Uterus (tissue), 4 donors: Measurements from ENCODE around the gene ERICH2. TPM values are rescaled to one million over a fixed set of nuclear protein-coding genes. Genes with fewer than 3 reads are reported as not detected.
A peak's percentile ranks its signal among the peaks of the same experiment; 100 is the strongest.

Experiments used
- DNase-seq, 2 donors: peaks; one replicate each; pipeline ENCODE4 v3.0.0-alpha.2; 2019 to 2020
- H3K27ac ChIP-seq, 2 donors: fragments of 200-600 bp; sonication (generic); 1 replicate in 1 of 2; 2 replicates in 1 of 2; pipeline ENCODE4 v1.5.1; 2016 to 2018
- H3K27me3 ChIP-seq, 2 donors: fragments of 200-600 bp; sonication (generic); one replicate each; pipeline ENCODE4 v1.5.1; 2018 to 2019; ENCODE audit warnings: control low read depth in 1 of 2
- H3K36me3 ChIP-seq, 2 donors: fragments of 200-600 bp; sonication (generic); one replicate each; pipeline ENCODE4 v1.5.1; 2019; ENCODE audit warnings: control low read depth in 1 of 2
- H3K4me1 ChIP-seq, 2 donors: fragments of 200-600 bp; sonication (generic); one replicate each; pipeline ENCODE4 v1.5.1; 2018 to 2019; ENCODE audit warnings: control low read depth in 1 of 2
- H3K4me3 ChIP-seq, 2 donors: fragments of 200-600 bp; sonication (generic); 1 replicate in 1 of 2; 2 replicates in 1 of 2; pipeline ENCODE4 v1.5.1; 2018 to 2019; ENCODE audit warnings: mild to moderate bottlenecking in 1 of 2
- H3K9me3 ChIP-seq, 2 donors: fragments of 200-600 bp; sonication (generic); one replicate each; pipeline ENCODE4 v1.5.1; 2019; ENCODE audit warnings: control low read depth in 1 of 2
- POLR2A ChIP-seq, 2 donors: fragments of 450-650 bp; IDR thresholded peaks; one replicate each; pipeline ENCODE4 v1.6.1; 2016; ENCODE audit warnings: antibody characterized with exemption in 2 of 2, mild to moderate bottlenecking in 1 of 2, moderate library complexity in 1 of 2
- intact Hi-C: fragments of 100-400 bp; cut with DNase I; formaldehyde crosslinking; loops from one replicate; pipeline ENCODE4 v1.15.1; 2023; ENCODE audit warnings: low total_unique reads
- total RNA-seq, 4 donors: library from RNA; depleted of rRNA in 3 of 4; stranded (reverse); fragments of >200 nt in 3 of 4; gene quantifications; one replicate each; pipeline versions ENCODE4 v1.1.0 to v1.2.4, GENCODE V29; 2014 to 2023
- TF ChIP-seq, protein P1 (sequence below), 4 experiments: fragments of 200-600 bp in 2 of 4; fragments of 450-650 bp in 2 of 4; sonication (generic) in 2 of 4; IDR thresholded peaks; one replicate each; pipeline ENCODE4 v1.5.1; 2016 to 2019; ENCODE audit warnings: antibody characterized with exemption in 4 of 4, mild to moderate bottlenecking in 2 of 4, moderate library complexity in 1 of 4
- donor health status: DM: yes; HTN: yes; CAD: no.

Gene ERICH2
- total RNA-seq, 4 donors from 2014 or later, result 2.2 TPM; not detected in 3

DNA sequence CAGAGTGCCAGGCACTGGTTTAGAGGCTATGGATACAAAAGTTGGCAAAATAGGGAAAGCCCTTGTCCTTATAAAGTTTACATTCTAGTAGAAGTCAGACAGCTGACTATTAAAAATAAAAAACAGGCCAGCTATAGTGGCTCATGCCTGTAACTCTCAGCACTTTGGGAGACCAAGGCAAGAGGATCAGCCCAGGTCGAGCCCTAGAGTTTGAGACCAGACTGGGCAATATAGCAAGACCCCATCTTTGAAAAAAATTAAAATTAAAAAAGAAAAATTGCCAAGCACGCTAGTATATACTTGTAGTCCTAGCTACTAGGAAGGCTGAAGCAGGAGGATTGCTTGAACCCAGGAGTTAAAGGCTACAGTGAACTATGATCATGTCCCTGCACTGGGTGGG is 12.5 kb downstream of the ERICH2 start:
- no peak overlapping the region for H3K27ac ChIP-seq
- H3K4me1 ChIP-seq, result no peaks in the 10 kb centered on the region
- intact Hi-C loops, result no loop called here
- H3K9me3 ChIP-seq, result no peaks in the 10 kb centered on the region
- TF ChIP-seq, protein P1, sequence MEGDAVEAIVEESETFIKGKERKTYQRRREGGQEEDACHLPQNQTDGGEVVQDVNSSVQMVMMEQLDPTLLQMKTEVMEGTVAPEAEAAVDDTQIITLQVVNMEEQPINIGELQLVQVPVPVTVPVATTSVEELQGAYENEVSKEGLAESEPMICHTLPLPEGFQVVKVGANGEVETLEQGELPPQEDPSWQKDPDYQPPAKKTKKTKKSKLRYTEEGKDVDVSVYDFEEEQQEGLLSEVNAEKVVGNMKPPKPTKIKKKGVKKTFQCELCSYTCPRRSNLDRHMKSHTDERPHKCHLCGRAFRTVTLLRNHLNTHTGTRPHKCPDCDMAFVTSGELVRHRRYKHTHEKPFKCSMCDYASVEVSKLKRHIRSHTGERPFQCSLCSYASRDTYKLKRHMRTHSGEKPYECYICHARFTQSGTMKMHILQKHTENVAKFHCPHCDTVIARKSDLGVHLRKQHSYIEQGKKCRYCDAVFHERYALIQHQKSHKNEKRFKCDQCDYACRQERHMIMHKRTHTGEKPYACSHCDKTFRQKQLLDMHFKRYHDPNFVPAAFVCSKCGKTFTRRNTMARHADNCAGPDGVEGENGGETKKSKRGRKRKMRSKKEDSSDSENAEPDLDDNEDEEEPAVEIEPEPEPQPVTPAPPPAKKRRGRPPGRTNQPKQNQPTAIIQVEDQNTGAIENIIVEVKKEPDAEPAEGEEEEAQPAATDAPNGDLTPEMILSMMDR (IDR thresholded peaks at IDR 0.05), result no peak
- TF ChIP-seq POLR2A (IDR thresholded peaks at IDR 0.05), result no peak
- no peaks in the 10 kb centered on the region for H3K36me3 ChIP-seq
- H3K4me3 ChIP-seq, result no peak overlapping the region
- no peaks in the 10 kb centered on the region for H3K27me3 ChIP-seq
- DNase-seq, result no peak

DNA sequence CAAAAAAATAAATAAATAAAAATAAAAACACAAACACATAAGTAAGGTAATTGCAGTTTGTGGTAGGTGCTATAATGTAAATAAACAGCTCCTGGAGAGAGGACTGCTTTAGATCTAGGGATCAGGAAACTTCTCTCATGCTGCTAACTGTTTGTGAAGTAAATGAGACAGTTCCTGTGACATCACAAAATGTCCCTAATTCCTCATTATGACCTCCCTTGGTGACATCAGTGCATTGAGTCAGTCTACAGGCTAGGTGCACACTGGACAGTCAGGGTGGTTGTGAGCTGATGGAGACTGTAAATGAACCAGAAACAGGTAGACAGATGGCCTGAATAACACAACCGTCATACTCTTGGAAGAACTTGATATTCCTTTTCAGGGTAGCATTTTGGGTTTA is 13.4 kb downstream of the ERICH2 start:
- Histone ChIP-seq H3K27ac (no peak overlapping the region), H3K4me3 (no peak overlapping the region), H3K9me3 (no peaks in the 10 kb centered on the region), H3K4me1 (no peaks in the 10 kb centered on the region), H3K36me3 (no peaks in the 10 kb centered on the region), H3K27me3 (no peaks in the 10 kb centered on the region)
- no peak for DNase-seq
- TF ChIP-seq POLR2A (IDR thresholded peaks at IDR 0.05), result no peak
- intact Hi-C loops, result no loop called here

DNA sequence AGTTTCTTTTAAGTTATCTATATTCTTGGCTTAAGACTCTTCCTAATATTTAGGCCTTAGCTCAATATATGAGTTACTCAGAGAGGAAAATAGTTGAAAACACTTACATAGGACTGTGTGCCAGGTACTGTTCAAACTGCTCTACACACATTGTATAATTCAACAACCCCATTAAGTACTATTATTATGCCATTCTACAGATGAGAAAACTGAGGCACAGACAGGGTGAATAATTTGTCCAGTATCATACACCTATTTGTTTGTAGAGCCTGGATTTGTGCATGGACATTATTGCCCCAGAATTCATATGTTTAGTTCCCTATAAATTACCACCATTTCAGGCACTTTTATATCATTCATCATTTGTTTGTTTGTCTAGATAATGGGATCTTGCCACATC is 28.8 kb downstream of the ERICH2 start:
- Histone ChIP-seq H3K36me3 (no peaks in the 10 kb centered on the region), H3K4me3 (no peak overlapping the region), H3K27me3 (no peaks in the 10 kb centered on the region), H3K27ac (no peak overlapping the region), H3K4me1 (no peaks in the 10 kb centered on the region), H3K9me3 (no peaks in the 10 kb centered on the region)
- intact Hi-C loops, result no loop called here
- no peak for DNase-seq
- TF ChIP-seq, protein P1 (IDR thresholded peaks at IDR 0.05), result no peak
- TF ChIP-seq POLR2A (IDR thresholded peaks at IDR 0.05), result no peak

GRCh38 chr2:170806548-170806947 is 36.4 kb downstream of the ERICH2 start:
- Histone ChIP-seq H3K27ac (no peak overlapping the region), H3K27me3 (peaks cover 0 to 3% of the 10 kb centered on the region in 2 donors), H3K9me3 (no peaks in the 10 kb centered on the region), H3K36me3 (no peaks in the 10 kb centered on the region), H3K4me1 (no peaks in the 10 kb centered on the region), H3K4me3 (no peak overlapping the region)
- no peak for DNase-seq
- intact Hi-C loops, result no loop called here
- TF ChIP-seq, protein P1 (IDR thresholded peaks at IDR 0.05), result no peak
- no peak for TF ChIP-seq POLR2A (IDR thresholded peaks at IDR 0.05)

GRCh38 chr2:170812710-170813600 is 42.8 kb downstream of the ERICH2 start:
- no peak for TF ChIP-seq POLR2A (IDR thresholded peaks at IDR 0.05)
- TF ChIP-seq, protein P1 (IDR thresholded peaks at IDR 0.05), result peak; percentile 69 to 83 (median 80)
- DNase-seq, result peak in 1 of 2 donors; percentile 82
- Histone ChIP-seq H3K9me3 (no peaks in the 10 kb centered on the region), H3K4me3 (no peak overlapping the region), H3K4me1 (peaks cover 0 to 15% of the 10 kb centered on the region in 2 donors), H3K27ac (no peak overlapping the region), H3K27me3 (peaks cover 32 to 52% of the 10 kb centered on the region in 2 donors), H3K36me3 (no peaks in the 10 kb centered on the region)
- intact Hi-C loops, result loop anchor here (10.0 kb wide), 2 partner anchors 328 to 438 kb away; no protein-coding TSS in a partner anchor
